Skeletal muscle satellite cell (primary cell): Measurements from ENCODE around the gene RAMAC. TPM values are rescaled to one million over a fixed set of nuclear protein-coding genes. Genes with fewer than 3 reads are reported as not detected.
"Not testable (repeated sequence)": the region's sequence is repeated elsewhere in the genome, so short reads cannot be mapped to it uniquely, and the experiment has no call there.

ENCODE experiments used
- H3K27me3 ChIP-seq: 2 replicates; pipeline ENCODE4 v1.7.0; 2013; ENCODE audit warnings: low read length; ENCODE audit not compliant: control insufficient read depth, insufficient read depth
- H3K36me3 ChIP-seq: 2 replicates; pipeline ENCODE4 v1.7.0; 2013; ENCODE audit warnings: mild to moderate bottlenecking, control low read depth, low read length; ENCODE audit not compliant: insufficient read depth
- H3K4me1 ChIP-seq: 2 replicates; pipeline ENCODE4 v1.7.0; 2013; ENCODE audit warnings: low read length; ENCODE audit not compliant: control insufficient read depth, insufficient read depth
- H3K4me2 ChIP-seq: 2 replicates; pipeline ENCODE4 v1.7.0; 2013; ENCODE audit warnings: mild to moderate bottlenecking, low read length
- H3K4me3 ChIP-seq: 2 replicates; pipeline ENCODE4 v1.7.0; 2013; ENCODE audit warnings: low read length
- H3K9ac ChIP-seq: 2 replicates; pipeline ENCODE4 v1.7.0; 2013; ENCODE audit warnings: mild to moderate bottlenecking, low read depth, low read length, moderate library complexity
- H3K9me3 ChIP-seq: replicated peaks from 2 replicates; pipeline ENCODE4 v1.7.0; 2013; ENCODE audit warnings: mild to moderate bottlenecking, control low read depth, low read length
- total RNA-seq: library from RNA; depleted of rRNA; stranded (reverse); fragments of >200 nt; gene quantifications from 2 replicates; pipeline ENCODE4 v1.2.3, GENCODE V29; 2012; rRNA removed

Gene RAMAC
- total RNA-seq = 26.6 and 32.2 TPM in 2 replicates

DNA sequence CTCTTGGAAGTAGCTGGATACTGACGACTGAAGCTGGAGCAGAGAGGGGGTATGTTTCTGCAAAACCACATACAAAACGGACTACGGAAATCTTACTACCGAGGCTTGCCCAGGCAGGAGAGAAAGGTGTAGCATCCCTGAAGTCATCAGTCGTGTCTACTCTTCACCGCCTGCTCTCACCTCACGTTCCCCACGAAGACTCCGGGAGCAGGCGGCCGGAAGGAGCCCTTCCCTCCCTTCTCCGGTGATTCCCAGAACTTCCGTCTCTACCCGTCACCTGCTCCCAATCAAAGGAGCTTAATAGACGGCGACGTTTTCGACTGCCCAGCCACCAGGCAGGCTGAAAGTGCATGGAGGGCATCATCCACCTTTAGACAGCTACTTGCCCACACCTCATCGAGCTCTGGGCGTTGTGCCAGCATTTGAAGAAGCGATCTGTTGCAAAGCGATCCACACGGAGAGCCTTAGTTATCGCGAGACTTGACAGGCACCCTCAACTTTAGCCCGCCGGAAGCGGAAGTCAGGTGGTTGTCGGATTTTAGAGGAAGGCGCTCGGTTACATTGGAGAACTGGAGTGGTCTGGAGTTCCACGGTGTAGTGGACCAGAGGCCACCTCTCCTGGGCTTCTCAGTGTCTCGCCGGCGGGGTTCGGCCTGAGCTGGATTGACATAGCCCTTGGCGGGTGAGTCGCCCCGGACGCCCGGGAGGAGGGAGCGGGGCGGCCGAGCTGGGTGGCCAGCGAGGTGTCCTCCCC, at the start of gene RAMAC:
TSS of gene RAMAC (plus strand) at position 523 of the 754 bp plus-strand sequence. CDS start 2,809 bp downstream, outside the sequence.
- Histone ChIP-seq H3K27me3 (no peaks in the 10 kb centered on the region), H3K4me2 (peak within 1 kb of the TSS; percentile 95), H3K4me3 (peak within 1 kb of the TSS; percentile 97), H3K9ac (peak within 1 kb of the TSS; percentile 92), H3K9me3 (no peaks in the 10 kb centered on the region), H3K36me3 (peaks cover 3% of the 10 kb centered on the region), H3K4me1 (peaks cover 13% of the 10 kb centered on the region)

DNA sequence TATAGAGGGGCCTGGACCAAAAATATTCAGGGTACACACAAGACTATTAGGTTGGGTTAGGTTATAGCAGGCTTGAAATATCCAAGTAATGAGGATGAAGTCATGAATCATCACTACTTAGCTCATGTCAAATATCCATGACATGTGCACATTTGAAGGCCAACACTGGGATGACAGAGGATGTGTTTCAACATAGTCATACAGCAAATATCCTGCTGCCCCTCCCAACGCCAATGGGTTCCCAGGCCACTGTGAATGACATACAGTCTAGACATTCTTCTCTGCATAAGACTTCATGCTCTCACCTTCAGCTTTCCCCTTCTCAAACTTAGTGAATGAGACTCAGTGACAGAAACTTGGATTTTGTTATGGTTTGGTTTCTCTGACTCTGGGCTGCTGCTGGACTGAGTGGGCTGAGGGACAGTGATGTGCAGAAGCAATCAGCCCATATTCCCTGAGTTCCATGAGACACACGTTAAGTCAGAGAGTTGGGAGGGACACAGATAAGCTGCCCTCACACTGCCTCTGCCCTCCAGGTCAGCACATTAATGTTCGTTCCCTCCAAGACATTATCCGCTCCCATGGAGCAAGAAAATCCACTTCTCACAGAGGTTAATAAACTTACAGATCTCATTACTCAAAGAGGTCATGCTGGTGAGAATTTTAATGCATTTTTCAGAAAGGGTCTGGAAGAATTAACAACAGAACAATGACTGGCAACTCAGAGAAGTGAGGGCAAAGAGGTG, 48.9 kb upstream of the RAMAC start:
- H3K9me3 ChIP-seq = no peaks in the 10 kb centered on the region
- no peak overlapping the region for H3K4me3 ChIP-seq
- no peak overlapping the region for H3K9ac ChIP-seq
- H3K36me3 ChIP-seq = no peaks in the 10 kb centered on the region
- H3K4me2 ChIP-seq = no peak overlapping the region
- peaks cover 8% of the 10 kb centered on the region for H3K4me1 ChIP-seq
- H3K27me3 ChIP-seq = no peaks in the 10 kb centered on the region

DNA sequence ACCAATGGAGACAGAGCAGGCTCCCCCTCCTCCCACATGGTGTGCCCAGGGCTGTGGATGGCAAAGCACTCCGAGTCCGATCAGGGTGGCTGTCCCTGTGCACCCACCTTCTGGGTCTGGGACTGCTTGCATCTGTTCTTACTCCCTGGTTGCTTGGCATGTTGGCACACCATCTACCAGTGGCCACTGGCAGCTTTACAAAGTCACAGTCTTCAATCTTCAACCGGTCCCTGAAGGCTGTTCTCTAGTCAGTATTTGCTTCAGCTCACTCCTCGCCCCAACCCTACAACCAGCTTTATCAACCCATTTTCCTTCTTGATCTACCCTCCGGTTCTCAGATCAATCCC, 48.3 kb upstream of the RAMAC start:
- Histone ChIP-seq H3K4me3 (no peak overlapping the region), H3K4me2 (no peak overlapping the region), H3K9me3 (no peaks in the 10 kb centered on the region), H3K27me3 (no peaks in the 10 kb centered on the region), H3K4me1 (peaks cover 12% of the 10 kb centered on the region), H3K36me3 (no peaks in the 10 kb centered on the region), H3K9ac (no peak overlapping the region)

DNA sequence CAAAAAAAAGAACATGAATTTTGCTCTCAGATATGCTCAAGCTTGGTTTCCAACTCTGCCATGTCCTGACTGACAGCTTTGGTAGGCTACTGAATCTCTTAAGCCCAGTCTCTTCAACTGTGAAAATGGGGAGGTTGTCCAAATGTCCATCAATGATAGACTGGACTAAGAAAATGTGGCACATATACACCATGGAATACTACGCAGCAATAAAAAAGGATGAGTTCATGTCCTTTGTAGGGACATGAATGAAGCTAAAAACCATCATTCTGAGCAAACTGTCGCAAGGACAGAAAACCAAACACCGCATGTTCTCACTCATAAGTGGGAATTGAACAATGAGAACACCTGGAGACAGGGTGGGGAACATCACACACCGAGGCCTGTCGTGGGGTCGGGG, 46.3 kb upstream of the RAMAC start:
- not testable (repeated sequence) for H3K27me3 ChIP-seq

DNA sequence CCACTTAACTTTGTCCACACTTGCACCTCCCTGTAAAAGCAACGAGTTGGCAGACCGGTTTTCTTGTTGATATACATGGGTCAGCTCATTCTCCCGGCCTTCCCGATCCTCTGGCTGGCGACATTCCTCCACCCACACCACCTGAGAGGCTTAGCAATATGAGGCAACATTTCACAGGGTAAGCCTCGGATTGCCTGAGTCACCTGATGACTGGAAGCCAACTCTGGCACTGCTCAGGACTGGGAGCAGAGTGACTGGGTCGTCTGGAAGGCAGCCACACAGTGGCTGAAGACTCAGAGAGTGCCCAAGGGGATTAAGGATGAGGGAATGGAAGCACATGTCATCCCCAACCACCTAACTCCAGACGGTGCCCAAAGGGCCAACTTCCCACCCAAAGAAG, 43.3 kb upstream of the RAMAC start:
- Histone ChIP-seq H3K36me3 (no peaks in the 10 kb centered on the region), H3K27me3 (no peaks in the 10 kb centered on the region), H3K9me3 (no peaks in the 10 kb centered on the region), H3K4me2 (no peak overlapping the region), H3K4me3 (no peak overlapping the region), H3K9ac (no peak overlapping the region), H3K4me1 (peaks cover 12% of the 10 kb centered on the region)

More for the DNA sequence above, 46.3 kb upstream of the RAMAC start:
- H3K36me3 ChIP-seq, H3K9ac ChIP-seq, H3K4me3 ChIP-seq, H3K9me3 ChIP-seq, H3K4me2 ChIP-seq: not testable (repeated sequence)
- peaks cover 19% of the 10 kb centered on the region for H3K4me1 ChIP-seq

DNA sequence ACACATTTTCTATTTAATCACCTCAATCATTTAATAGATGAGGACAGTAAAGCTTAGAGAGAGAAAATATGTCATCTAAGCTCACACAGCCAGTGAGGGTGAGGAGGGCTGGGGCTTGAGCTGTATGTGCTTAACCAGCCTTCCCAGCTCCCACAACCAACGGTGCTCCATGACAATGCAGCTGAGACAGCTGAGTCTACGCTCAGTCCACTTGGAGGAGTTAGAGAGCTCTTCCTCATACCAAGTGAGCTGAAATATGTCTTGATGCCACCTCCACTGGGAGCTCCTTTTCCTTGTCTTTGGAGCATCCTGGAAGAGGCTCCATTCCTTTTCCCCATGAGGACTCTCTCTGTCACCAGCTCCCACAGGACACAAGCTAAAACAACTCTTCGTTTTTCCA, 42.8 kb upstream of the RAMAC start:
- H3K4me2 ChIP-seq = no peak overlapping the region
- no peak overlapping the region for H3K9ac ChIP-seq
- H3K9me3 ChIP-seq = no peaks in the 10 kb centered on the region
- no peaks in the 10 kb centered on the region for H3K36me3 ChIP-seq
- peaks cover 12% of the 10 kb centered on the region for H3K4me1 ChIP-seq
- H3K27me3 ChIP-seq = no peaks in the 10 kb centered on the region
- no peak overlapping the region for H3K4me3 ChIP-seq

DNA sequence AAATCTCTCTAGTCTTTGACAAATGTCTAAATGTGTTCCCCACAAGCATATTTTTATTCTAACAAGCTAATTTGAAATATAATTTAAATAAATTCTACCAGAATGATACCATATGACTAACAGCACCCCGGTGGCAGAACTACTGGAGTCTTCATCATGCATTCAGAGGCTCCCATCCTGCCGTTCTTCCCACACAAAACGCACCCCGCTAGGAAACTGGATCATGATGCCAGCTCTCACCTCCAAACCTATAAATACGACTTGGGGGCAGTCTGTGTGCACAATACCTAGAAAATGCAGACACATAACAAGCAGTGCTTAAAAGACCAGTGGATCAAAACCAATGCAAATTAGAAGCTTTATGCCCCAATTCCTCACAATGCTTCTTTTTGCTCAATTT, 42.0 kb upstream of the RAMAC start:
- no peaks in the 10 kb centered on the region for H3K9me3 ChIP-seq

DNA sequence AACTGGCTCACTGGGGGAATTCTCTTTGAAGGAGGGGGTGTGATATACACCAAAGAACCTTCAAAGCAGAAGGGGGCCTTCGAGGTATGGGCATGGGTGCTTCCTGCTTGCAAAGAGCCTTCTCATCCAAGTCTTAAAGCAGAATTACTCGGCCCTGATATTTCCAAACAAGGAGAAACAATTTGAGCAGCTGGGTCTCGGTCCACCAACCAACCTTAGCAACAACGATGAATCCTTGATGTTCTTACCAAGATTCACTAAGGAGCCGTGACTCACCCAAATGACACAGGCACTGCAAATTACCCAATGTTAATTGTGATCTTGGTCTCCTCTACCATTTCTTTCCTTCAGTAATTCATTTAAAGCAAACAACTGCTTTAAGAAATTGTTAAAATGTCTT, 41.2 kb upstream of the RAMAC start:
- H3K27me3 ChIP-seq = peaks cover 6% of the 10 kb centered on the region
- H3K9ac ChIP-seq = no peak overlapping the region
- peaks cover 12% of the 10 kb centered on the region for H3K4me1 ChIP-seq
- no peak overlapping the region for H3K4me3 ChIP-seq
- H3K4me2 ChIP-seq = no peak overlapping the region
- H3K9me3 ChIP-seq = no peaks in the 10 kb centered on the region
- H3K36me3 ChIP-seq = no peaks in the 10 kb centered on the region

More for the DNA sequence above, 42.0 kb upstream of the RAMAC start:
- no peak overlapping the region for H3K4me2 ChIP-seq
- H3K4me3 ChIP-seq = no peak overlapping the region
- peaks cover 1% of the 10 kb centered on the region for H3K27me3 ChIP-seq
- H3K36me3 ChIP-seq = no peaks in the 10 kb centered on the region
- peaks cover 12% of the 10 kb centered on the region for H3K4me1 ChIP-seq
- no peak overlapping the region for H3K9ac ChIP-seq

DNA sequence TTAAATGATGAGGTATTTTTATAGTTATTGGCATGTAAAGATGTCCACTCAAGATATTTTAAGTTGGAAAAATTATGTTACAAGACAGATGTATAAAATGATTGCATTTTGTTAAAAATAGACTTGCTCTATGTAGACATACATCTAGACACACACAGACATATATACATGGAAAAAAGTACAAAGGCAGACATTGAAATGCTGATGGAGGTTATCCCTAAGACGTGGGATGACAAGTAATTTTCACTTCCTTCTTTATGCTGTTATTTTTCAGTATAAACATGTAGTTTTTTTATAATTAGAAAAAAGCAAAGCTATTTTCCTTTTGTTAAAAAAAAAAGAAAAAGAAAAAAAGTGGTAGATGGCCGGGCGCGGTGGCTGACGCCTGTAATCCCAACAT, 40.7 kb upstream of the RAMAC start:
- Histone ChIP-seq H3K4me3 (no peak overlapping the region), H3K4me2 (no peak overlapping the region), H3K27me3 (peaks cover 6% of the 10 kb centered on the region), H3K4me1 (peaks cover 12% of the 10 kb centered on the region), H3K9me3 (no peaks in the 10 kb centered on the region), H3K9ac (no peak overlapping the region), H3K36me3 (no peaks in the 10 kb centered on the region)

DNA sequence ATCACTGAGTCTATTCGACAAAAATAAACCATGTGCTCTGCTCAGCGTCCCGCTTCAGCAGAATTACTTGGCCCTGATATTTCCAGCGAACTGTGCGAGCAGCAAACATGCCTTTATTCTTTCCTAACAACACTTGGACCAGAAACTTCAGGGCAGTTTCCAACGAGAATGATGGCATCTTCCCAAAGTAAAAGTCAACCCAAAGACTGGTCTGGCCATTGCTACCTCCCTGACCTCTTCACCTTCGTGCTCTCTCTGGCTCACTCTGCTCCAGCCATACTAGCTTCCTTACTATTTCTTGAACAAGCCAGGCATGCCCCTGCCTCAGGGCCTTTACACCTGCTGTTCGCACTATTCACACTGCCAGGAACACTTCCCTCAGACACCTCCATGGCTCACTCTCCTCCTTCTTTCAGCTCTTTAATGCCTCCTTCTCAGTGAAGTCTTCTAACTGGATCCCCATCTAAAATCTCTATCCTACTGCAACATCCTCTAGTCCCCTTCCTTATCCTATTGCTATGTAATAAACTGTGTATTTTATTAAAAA, 39.8 kb upstream of the RAMAC start:
- H3K4me2 ChIP-seq = no peak overlapping the region
- H3K27me3 ChIP-seq = peaks cover 6% of the 10 kb centered on the region
- H3K4me3 ChIP-seq = no peak overlapping the region

DNA sequence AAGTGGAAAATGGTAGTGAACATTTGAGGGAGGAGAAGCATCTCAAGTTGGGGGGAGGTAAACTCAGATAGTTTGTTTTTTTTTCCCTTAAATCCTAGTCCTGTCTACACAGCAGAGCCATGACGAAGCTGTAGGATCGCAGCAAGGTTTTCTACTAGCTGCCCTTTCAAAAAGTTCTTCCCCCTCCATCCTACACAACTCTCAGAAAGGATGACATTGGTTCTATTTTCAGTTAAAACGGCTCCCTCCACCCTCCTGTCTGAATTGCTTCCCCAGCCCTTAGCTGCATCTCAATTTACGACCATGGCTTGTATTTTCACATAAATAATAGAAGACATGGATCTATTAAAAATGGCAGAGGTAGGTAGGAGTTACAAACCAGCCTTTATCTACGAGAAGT, 35.7 kb upstream of the RAMAC start:
- Histone ChIP-seq H3K27me3 (peaks cover 11% of the 10 kb centered on the region), H3K4me3 (no peak overlapping the region), H3K36me3 (no peaks in the 10 kb centered on the region)

More for the DNA sequence above, 39.8 kb upstream of the RAMAC start:
- H3K9ac ChIP-seq = no peak overlapping the region
- H3K36me3 ChIP-seq = no peaks in the 10 kb centered on the region
- no peaks in the 10 kb centered on the region for H3K9me3 ChIP-seq
- H3K4me1 ChIP-seq = peaks cover 12% of the 10 kb centered on the region

More for the DNA sequence above, 35.7 kb upstream of the RAMAC start:
- Histone ChIP-seq H3K4me2 (no peak overlapping the region), H3K9ac (no peak overlapping the region), H3K9me3 (no peaks in the 10 kb centered on the region), H3K4me1 (peaks cover 8% of the 10 kb centered on the region)
